Trophoblast cell (in vitro differentiated cells and primary cell): ENCODE measurements around the gene CDRT15.
"Not testable (repeated sequence)": the region's sequence is repeated elsewhere in the genome, so short reads cannot be mapped to it uniquely, and the experiment has no call there.

Source experiments
- DNase-seq, 2 donors: peaks; one replicate each; pipeline ENCODE4 v3.0.0-alpha.2; 2016
- H2AFZ ChIP-seq: 2 replicates; pipeline ENCODE4 v1.6.1; 2013; ENCODE audit warnings: low read length, moderate library complexity, mild to moderate bottlenecking; ENCODE audit not compliant: insufficient read depth, poor library complexity
- H2AK5ac ChIP-seq: 2 replicates; pipeline ENCODE4 v1.6.1; 2013; ENCODE audit warnings: mild to moderate bottlenecking, low read length
- H2BK120ac ChIP-seq: 2 replicates; pipeline ENCODE4 v1.6.1; 2013; ENCODE audit warnings: low read length, mild to moderate bottlenecking, moderate library complexity; ENCODE audit not compliant: insufficient read depth, poor library complexity
- H2BK12ac ChIP-seq: 2 replicates; pipeline ENCODE4 v1.6.1; 2013; ENCODE audit warnings: mild to moderate bottlenecking, low read length, moderate library complexity
- H2BK5ac ChIP-seq: 2 replicates; pipeline ENCODE4 v1.6.1; 2013; ENCODE audit warnings: low read length, low read depth, moderate library complexity, mild to moderate bottlenecking; ENCODE audit not compliant: poor library complexity
- H3K14ac ChIP-seq: 2 replicates; pipeline ENCODE4 v1.6.1; 2013; ENCODE audit warnings: mild to moderate bottlenecking, low read length
- H3K18ac ChIP-seq: 2 replicates; pipeline ENCODE4 v1.6.1; 2013; ENCODE audit warnings: mild to moderate bottlenecking, low read length
- H3K23ac ChIP-seq: 2 replicates; pipeline ENCODE4 v1.6.1; 2013; ENCODE audit warnings: low read length
- H3K27ac ChIP-seq: 2 replicates; pipeline ENCODE4 v1.5.1; 2013; ENCODE audit warnings: low read depth, mild to moderate bottlenecking, inconsistent platforms, low read length, moderate library complexity
- H3K27me3 ChIP-seq: 2 replicates; pipeline ENCODE4 v1.6.1; 2013; ENCODE audit warnings: inconsistent platforms, mild to moderate bottlenecking, low read length, moderate library complexity; ENCODE audit not compliant: insufficient read depth
- H3K36me3 ChIP-seq, 2 experiments: 1 replicate in 1 of 2; 2 replicates in 1 of 2; pipeline ENCODE4 v1.6.1; 2013; ENCODE audit warnings: low read length in 2 of 2, mild to moderate bottlenecking in 2 of 2, moderate library complexity in 1 of 2; ENCODE audit not compliant: insufficient read depth in 2 of 2, control insufficient read depth in 1 of 2
- H3K4ac ChIP-seq: 2 replicates; pipeline ENCODE4 v1.6.1; 2013; ENCODE audit warnings: low read depth, mild to moderate bottlenecking, low read length, moderate library complexity
- H3K4me1 ChIP-seq, 2 experiments: 1 replicate in 1 of 2; 2 replicates in 1 of 2; pipeline ENCODE4 v1.6.1; 2013; ENCODE audit warnings: low read length in 2 of 2, mild to moderate bottlenecking in 2 of 2, moderate library complexity in 1 of 2; ENCODE audit not compliant: insufficient read depth in 2 of 2, control insufficient read depth in 1 of 2
- H3K4me2 ChIP-seq: 2 replicates; pipeline ENCODE4 v1.6.1; 2013; ENCODE audit warnings: inconsistent platforms, mild to moderate bottlenecking, low read length, moderate library complexity
- H3K4me3 ChIP-seq: 2 replicates; pipeline ENCODE4 v1.5.1; 2013; ENCODE audit warnings: mild to moderate bottlenecking, low read depth, low read length, inconsistent platforms
- H3K79me1 ChIP-seq: one replicate; pipeline ENCODE4 v1.6.1; 2013; ENCODE audit warnings: low read length
- H3K79me2 ChIP-seq: 2 replicates; pipeline ENCODE4 v1.6.1; 2013; ENCODE audit warnings: low read length, mild to moderate bottlenecking; ENCODE audit not compliant: control insufficient read depth, insufficient read depth, poor library complexity
- H3K9ac ChIP-seq: 2 replicates; pipeline ENCODE4 v1.6.1; 2013; ENCODE audit warnings: mild to moderate bottlenecking, low read length
- H3K9me3 ChIP-seq: 2 replicates; pipeline ENCODE4 v1.6.1; 2013; ENCODE audit warnings: low read depth, mild to moderate bottlenecking, control low read depth, inconsistent platforms, low read length; ENCODE audit not compliant: insufficient read depth
- H4K12ac ChIP-seq: 2 replicates; pipeline ENCODE4 v1.6.1; 2013; ENCODE audit warnings: low read depth, mild to moderate bottlenecking, low read length, moderate library complexity
- H4K8ac ChIP-seq: 2 replicates; pipeline ENCODE4 v1.6.1; 2013; ENCODE audit warnings: low read depth, mild to moderate bottlenecking, low read length, moderate library complexity
- H4K91ac ChIP-seq: one replicate; pipeline ENCODE4 v1.6.1; 2013; ENCODE audit warnings: low read depth, mild to moderate bottlenecking, low read length, moderate library complexity
- WGBS: extraction: QIAGEN DNeasy Blood & Tissue Kit; methylation state at CpG from one replicate; pipeline ENCODE4 v1.1.7; 2013; ENCODE audit warnings: missing lambda C conversion rate; ENCODE audit not compliant: insufficient read length, insufficient coverage; ENCODE audit errors: extremely low coverage; 5-methylcytosine and 5-hydroxymethylcytosine counted together

Gene CDRT15

DNA sequence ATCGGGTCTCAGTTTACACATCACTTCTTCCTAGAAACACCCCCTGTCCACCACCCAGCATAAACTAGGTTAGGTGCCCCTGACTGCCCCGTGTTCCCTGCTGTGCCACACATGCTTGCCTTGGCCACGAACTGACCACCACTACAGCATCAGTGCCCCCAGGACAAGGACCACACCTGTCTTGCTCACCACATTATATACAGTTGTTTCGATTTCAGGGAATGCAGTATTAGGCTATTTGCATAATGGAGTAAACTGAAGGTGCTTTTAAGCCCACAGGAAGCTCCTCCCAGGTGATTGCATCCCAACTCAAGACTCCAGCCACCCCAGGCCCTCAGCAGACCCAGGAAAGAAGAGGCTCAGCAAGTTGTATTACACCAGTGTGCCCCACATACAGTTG is 50.2 kb downstream of the CDRT15 start:
- H3K4ac ChIP-seq, H2BK120ac ChIP-seq, H3K9me3 ChIP-seq, H3K4me1 ChIP-seq, H3K79me1 ChIP-seq, H2AFZ ChIP-seq, H3K18ac ChIP-seq, DNase-seq, H4K12ac ChIP-seq, H3K36me3 ChIP-seq, H2AK5ac ChIP-seq, H2BK5ac ChIP-seq, H3K79me2 ChIP-seq, H3K23ac ChIP-seq, H3K14ac ChIP-seq, H3K27ac ChIP-seq, H3K27me3 ChIP-seq, H2BK12ac ChIP-seq, H4K8ac ChIP-seq, H3K9ac ChIP-seq, H4K91ac ChIP-seq, H3K4me2 ChIP-seq, H3K4me3 ChIP-seq: not testable (repeated sequence)
- WGBS = no CpG with 5 or more reads among the region's 4 CpGs
